GM18507 (cell line): Measurements from ENCODE around the gene OR14C36.
"Not testable (repeated sequence)": the region's sequence is repeated elsewhere in the genome, so short reads cannot be mapped to it uniquely, and the experiment has no call there.

Experiments used
- DNase-seq: peaks from one replicate; pipeline ENCODE4 v3.0.0; 2011; ENCODE audit warnings: low read depth; ENCODE audit not compliant: insufficient read length; ENCODE audit errors: extremely low spot score
- FAIRE-seq: peaks from 2 replicates; lab custom pipeline; 2011; peaks lifted over from hg19 to GRCh38; lab: Jason Lieb, UNC

OR14C36 gene

GRCh38 chr1:248348475-248348874 lies at the start of gene OR14C36:
OR14C36 (plus strand) TSS chr1:248348775; CDS start chr1:248348775, 0 bp downstream.
- no peak for FAIRE-seq

GRCh38 chr1:248303324-248303723 lies 45.3 kb upstream of the OR14C36 start, which contains the start of gene OR2T12:
OR2T12 (minus strand) TSS chr1:248303424; CDS start chr1:248295578, 7,846 bp downstream.
- FAIRE-seq = no peak
- no peak for DNase-seq

More at GRCh38 chr1:248348475-248348874, at the start of gene OR14C36:
- DNase-seq = no peak

- DNase-seq, FAIRE-seq: not testable (repeated sequence)
Observed at GRCh38 chr1:248305672-248306071, 42.9 kb upstream of the OR14C36 start.

- DNase-seq (no peak), FAIRE-seq (no peak)
Observed at GRCh38 chr1:248306103-248306502, 42.5 kb upstream of the OR14C36 start.

GRCh38 chr1:248306740-248307139 lies 41.8 kb upstream of the OR14C36 start:
- DNase-seq, FAIRE-seq: not testable (repeated sequence)

- FAIRE-seq (no peak), DNase-seq (no peak)
Observed at GRCh38 chr1:248316796-248317195, 31.8 kb upstream of the OR14C36 start.

GRCh38 chr1:248324468-248324867 lies 24.1 kb upstream of the OR14C36 start, which contains the start of gene OR2M7:
OR2M7 (minus strand) TSS chr1:248324568; CDS start chr1:248324568, 0 bp downstream.
- no peak for FAIRE-seq
- DNase-seq = no peak

GRCh38 chr1:248343451-248343850 lies 5.1 kb upstream of the OR14C36 start:
- FAIRE-seq (no peak), DNase-seq (no peak)

GRCh38 chr1:248359415-248359814 lies 10.8 kb downstream of the OR14C36 start:
- DNase-seq (no peak), FAIRE-seq (no peak)

GRCh38 chr1:248361121-248361715 lies 12.6 kb downstream of the OR14C36 start, which contains the start of gene OR2T4:
OR2T4 (plus strand) TSS chr1:248361665; CDS start chr1:248361665, 0 bp downstream.
- DNase-seq = no peak
- FAIRE-seq = no peak

- FAIRE-seq (no peak), DNase-seq (no peak)
Observed at GRCh38 chr1:248366609-248367008, 18.0 kb downstream of the OR14C36 start.

- no peak for FAIRE-seq
- DNase-seq = no peak
Observed at GRCh38 chr1:248372394-248372793, 23.8 kb downstream of the OR14C36 start.

GRCh38 chr1:248373761-248374160 lies 25.2 kb downstream of the OR14C36 start:
- FAIRE-seq (no peak), DNase-seq (no peak)

- FAIRE-seq = no peak
- no peak for DNase-seq
Observed at GRCh38 chr1:248375446-248375845, 26.9 kb downstream of the OR14C36 start, which contains the start of gene OR2T6. OR2T6 (plus strand) TSS chr1:248375746; CDS start chr1:248387609, 11,863 bp downstream.

GRCh38 chr1:248376916-248377315 lies 28.3 kb downstream of the OR14C36 start:
- FAIRE-seq = no peak
- no peak for DNase-seq

- FAIRE-seq (no peak), DNase-seq (no peak)
Observed at GRCh38 chr1:248380854-248381253, 32.3 kb downstream of the OR14C36 start.

- no peak for DNase-seq
- no peak for FAIRE-seq
Observed at GRCh38 chr1:248388426-248388825, 39.9 kb downstream of the OR14C36 start.

GRCh38 chr1:248393050-248393449 lies 44.5 kb downstream of the OR14C36 start:
- FAIRE-seq (no peak), DNase-seq (no peak)
